Anterior cingulate cortex (tissue), 58 donors: Measurements from ENCODE around the gene GLP2R.

Experiments used
- DNase-seq, 58 donors: peaks; one replicate each; lab custom pipeline; 2025; lab: John Stamatoyannopoulos, UW

The GLP2R gene

DNA sequence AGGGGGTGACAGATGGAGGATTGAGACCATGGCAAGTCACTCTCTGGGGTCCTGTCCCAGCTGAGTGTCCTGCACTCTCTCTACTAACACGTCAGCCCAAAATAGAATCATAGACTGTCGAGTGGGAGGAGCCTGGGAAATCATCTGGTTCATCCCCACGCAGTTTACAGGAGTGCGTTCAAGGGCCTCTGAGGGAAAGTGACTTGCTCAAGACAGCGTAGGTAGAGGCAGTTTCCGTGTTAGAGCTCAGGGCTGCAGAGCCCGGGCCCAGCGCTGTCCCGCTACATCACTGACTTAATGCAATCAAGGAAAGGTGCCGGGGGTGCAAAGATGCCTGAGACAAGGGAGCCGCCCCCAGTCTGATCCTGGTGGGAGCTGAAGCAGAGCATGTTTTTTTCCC lies 14.2 kb upstream of the GLP2R start:
- peak in 1 of 58 donors; percentile 20 for DNase-seq

DNA sequence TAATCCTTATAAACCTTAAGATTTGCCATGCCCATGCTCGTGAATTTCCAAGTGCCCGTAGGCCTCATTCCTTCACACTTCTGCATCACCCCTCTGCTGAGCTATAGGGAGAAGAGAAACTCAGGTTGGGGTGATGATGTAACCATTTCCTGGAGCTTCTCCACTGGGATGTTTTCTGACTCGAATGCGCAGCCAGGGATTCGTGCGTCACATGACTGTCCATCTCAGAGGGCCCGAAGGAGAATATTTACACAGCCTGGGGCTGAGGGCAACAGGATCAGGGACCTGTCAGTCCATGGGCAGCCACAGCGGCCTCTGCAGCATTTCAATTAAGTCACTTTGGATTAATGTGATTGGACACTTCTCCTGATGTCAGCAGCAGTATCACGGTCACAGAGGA lies 12.6 kb upstream of the GLP2R start:
- DNase-seq = no peak

DNA sequence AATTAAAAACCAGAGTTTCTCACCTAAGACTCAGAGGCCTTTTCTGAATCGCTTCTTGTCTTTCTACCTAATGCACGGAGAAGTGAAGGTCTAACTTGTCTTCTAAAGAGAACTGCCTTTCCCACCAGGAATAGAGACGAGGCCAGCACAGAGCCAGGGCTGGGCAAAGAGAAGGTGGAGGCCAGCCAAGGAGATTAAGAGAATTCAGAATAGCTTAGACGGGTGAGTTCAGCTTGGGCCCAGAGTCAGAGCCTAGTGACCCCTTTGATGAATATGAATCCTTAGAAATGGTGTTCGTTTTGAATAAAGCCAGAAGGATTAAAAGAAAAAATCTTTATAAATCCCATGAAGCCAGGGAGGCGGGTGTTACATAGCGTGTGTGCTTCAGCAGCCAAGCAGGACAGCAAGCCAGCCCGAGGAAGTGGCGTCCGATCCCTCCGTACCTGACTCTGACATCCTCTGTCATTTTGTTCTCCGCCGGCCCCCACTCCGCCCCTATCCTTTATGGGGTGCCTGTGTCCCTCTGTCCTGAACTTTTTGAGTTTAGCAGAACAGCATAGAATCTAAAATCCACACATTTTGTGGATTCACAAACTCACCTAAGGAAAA lies 11.3 kb upstream of the GLP2R start:
- no peak for DNase-seq

DNA sequence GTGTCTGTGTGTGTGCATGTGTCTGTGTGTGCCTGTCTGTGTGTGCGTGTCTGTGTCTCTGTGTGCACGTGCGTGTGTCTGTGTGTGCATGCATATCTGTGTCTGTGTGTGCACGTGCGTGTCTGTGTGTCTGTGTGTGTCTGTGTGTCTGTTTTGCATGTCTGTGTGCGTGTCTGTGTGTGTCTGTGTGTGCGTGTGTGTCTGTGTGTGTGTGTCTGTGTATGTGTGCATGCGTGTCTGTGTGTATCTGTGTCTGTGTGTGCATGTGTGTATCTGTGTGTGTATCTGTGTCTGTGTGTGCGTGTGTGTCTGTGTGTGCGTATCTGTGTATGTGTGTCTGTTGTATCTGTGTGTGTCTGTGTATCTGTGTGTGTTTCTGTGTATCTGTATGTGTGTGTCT lies 9.3 kb upstream of the GLP2R start:
- no peak for DNase-seq

DNA sequence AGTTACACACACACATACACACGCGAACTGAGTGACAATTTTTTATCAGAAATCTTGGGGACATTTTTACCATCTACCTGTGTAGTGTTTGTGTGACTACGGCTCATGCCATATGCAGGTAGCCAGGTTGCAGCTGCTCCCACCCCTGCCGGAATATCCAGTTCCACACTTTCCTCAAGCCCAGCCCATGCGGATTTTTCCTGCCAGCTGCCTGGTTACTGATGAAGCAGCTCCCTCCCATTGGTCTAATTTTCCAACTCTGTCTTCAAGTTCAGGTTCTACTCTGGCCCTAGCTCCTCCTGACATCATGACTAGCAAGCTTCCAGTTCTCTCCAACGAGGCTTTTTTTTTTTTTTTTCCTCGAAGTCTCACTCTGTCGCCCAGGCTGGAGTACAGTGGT lies 8.6 kb upstream of the GLP2R start:
- peak in 39 of 58 donors; percentile 4 to 75 (median 19) for DNase-seq

DNA sequence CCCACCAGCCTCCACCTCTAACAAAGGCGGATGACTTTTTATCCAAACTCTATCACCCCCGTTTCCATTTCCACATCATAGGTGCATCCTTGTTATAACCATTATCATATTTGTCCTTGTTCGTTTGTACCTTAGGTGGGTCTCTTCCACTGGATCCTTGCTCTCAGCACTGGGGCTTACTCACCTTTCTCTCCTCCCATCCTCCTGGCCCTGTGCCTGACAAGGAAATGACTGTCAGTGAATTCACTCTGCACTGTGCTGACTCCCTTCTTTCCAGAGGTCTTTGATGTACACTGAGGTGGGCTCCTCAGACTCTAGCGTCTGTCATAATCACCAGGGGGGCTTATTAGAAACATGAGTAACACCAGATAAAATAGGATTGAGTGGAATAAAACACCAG lies 7.0 kb upstream of the GLP2R start:
- DNase-seq = no peak

DNA sequence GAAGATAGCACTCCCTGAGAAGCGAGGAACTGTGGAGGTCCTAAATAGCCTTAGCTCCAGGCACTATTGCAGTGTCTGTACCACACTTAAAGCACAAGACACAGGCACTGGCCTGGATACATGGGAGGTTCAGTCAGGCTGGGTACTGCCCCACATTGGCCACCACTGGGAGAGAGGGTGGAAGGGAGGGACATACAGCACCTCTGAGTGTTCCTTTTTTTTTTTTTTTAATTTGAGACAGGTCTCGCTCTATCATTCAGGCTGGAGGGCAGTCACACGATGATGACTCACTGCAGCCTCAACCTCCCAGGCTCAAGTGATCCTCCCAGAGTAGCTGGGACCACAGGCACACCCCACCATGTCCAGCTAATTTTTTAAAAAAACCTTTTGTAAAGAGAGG lies 5.3 kb upstream of the GLP2R start:
- no peak for DNase-seq

DNA sequence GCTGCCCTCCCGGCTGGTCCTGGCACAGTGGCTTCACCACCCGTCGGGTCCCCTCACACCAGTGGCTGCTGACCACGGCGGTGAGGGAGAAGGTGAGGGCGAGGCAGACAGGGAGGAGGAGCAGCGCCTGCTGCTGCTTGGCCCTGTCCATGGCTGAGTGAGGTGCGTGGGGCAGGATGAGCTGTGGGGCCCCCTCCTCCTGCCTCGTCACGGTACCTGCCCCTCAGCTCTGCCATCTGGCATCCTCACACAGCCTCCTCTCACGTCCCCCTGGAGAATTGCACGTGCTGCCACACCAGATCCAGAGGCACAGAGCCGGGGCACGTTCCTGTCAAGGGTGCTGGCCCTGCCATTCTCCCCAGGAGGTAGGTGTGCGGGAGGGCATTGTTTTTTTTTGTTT lies 3.8 kb upstream of the GLP2R start, which contains the start of gene GSG1L2:
GSG1L2 (minus strand) TSS at position 159 of the 400 bp plus-strand sequence; CDS start at position 151, 8 bp downstream.
- DNase-seq = no peak

DNA sequence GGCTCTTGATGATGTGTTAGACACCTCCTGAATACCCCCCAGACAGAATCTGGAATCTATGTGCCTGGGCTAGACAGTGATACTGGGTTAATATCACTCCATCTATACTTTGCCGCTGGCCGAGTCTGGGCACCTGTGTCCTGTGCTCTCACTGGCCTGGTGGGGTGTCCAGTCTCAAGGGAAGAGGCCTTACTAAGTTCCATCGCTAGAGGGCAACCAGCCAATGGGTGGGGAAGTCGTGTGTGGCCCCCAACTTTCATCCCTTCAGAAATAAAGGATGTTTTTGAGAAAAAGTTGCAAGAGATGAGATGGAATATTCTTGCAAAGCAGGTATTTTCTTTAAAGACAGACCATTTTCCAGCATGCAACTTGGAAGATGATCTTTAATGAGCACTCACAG lies 1.6 kb upstream of the GLP2R start:
- DNase-seq = no peak

DNA sequence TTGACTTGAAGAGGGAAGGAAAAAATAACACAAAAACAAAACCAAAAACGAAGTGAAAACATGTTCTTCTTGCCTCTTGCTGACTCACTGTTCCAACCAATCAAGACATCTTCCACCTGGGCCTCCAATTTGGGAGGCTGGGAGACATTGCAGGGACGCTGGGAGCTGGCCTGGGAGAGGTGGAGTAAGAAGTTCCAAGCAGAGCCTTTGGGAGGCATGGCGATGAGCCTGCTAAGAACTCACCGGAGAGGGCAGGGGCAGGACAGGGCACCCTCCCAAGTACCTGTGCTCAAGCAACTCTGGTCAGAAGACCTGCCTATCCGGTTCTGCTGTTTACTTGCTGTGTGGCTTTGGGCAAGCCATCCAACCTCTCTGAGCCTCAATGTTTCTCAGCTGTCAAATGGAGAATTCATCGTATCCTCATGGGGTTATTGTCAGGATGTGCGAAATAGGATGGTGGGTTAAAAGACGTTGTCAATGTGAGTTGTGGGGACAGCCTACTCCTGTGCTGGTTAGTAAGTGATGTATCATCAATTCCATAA lies 856 bp upstream of the GLP2R start:
- no peak for DNase-seq

DNA sequence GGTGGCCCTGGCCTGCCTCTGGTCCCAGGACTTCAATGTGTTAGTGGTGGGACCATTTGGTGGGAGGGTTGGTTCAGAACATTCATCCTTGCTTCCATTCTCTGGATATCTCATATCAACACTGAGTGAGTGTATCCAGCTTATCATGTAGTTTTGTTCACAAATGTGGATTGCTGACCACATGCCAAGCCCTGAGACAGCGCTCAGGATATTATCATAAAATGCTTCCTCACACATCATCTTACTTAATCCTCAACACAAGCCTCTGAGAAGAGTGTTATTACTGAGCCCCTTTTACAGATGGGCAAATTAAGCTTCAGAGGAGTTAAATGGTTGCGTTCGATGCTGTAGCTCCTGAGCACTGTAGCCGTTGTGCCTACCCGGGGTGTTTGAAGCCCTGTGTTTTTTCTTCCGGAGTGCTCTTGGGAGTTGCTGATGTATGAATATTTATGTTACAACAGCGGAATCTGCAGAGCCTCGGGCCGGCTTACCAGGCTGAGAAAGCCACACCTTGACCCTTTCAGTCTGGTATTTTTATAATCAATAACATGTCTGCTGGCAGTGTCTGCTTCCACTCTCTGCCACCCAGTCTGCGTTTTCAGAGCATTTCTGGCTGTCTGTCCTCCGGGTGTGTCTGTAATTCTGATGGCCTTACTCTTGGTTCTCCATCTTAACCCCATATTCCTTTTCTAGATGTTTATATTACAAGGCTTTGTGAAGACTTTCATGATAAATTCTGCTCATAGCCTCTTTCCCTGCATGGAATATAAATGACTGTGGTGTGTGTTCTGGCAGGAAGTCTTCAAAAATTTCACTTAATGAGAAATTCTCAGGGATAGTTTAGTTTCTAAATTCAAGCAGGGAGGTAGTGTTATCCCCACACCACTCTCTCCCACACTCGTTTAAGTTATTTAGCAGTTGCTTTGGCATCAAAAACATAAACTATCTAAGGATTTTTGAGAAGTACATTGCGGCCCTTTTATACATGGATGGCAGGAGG lies 2.9 kb downstream of the GLP2R start:
- DNase-seq = no peak

DNA sequence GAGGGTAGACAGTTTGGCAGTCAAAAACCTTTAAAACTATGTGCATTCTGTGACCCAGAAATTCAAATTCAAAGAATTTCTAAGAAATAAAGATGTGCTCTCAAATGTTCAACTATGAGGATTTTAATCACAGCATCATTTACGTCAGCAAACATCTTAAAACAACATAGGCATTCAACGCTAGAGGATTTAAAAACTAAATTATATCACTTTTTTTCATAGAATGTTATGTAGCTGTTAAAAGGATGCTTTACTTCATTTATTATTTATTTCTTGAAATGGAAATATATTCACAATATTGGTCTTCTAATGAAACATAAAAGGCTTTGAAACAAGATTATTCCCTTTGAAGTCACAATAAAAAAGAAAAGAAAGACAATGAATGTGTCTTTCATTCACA lies 3.6 kb downstream of the GLP2R start:
- DNase-seq = no peak

DNA sequence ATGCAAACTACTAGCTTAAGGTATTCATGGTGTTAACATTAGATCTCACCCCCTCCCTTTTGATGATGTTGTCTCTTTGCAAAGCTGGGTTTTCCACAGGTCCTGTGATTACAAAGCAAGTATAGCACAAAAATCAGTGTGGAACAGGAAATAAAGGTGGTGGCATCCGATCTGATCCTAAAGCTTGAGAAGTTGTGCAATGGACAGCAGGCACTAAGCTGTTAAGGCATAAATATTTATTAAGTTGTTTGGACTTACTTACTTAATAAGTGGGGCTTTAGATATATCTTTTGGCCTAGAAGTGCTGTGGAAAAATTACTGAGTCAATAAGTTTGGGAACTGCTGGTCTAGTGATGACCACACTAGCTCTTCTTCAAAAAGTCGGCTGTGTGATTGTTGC lies 5.0 kb downstream of the GLP2R start:
- no peak for DNase-seq

DNA sequence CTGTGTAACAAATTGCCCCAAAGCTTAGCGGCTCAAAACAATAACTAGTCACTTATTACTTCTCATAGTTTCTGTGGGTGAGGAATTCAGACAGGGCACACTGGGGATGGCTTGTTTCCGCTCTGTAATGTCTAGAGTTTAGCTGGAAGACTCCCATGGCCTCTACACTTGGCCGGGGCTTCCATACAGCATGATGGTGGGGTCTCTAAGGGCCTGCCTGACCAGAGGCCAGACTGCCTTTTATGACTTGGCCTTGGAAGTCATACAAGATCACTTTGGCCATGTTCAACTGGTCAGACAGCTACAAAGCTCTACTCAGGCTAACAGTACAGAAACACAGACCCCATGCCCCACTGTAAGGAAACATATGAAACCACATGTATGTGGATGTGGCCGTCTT lies 8.2 kb downstream of the GLP2R start:
- DNase-seq = no peak

DNA sequence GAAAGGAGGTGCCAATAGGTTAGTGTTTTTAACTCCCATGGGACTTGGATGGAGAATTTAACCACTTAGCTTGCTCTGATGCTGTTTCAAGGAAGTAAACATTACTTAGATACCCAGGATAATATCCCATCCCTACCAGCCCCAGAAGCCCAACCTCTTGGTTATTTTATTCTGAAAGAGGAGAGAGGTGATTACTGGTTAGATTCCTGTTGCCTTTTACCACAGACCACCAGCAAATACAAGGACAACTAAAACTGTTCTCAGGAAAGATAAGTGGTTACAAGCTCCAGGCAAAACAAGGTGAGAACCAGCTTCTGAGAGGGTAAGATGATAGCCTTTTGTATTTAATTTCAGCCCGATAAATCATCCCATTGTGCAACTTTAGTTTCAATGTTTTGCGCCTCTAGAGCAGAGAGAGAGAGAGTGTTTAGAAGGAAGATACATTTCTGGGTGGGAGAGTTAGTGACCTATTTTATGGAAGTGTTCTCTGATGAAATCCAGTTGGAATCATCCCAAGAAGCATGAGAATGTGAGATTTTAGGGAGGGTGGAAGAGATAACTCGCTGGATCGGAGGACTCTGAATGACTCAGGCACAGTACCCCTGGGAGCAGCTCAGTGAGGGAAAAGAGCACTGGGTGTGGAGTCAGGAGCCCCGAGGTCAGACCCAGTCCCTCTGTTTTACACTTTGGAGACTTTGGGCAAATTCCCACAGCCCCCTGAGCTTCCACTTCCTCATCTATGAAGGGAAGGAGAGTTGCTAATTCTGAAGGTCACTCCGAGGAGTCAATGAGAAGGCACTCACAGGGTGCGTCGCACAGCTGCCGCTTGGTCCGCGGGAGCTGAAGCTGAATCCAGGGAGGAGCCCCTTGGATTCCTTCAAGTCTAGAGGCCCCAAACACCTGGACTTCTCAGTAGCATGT lies 12.1 kb downstream of the GLP2R start:
- no peak for DNase-seq

DNA sequence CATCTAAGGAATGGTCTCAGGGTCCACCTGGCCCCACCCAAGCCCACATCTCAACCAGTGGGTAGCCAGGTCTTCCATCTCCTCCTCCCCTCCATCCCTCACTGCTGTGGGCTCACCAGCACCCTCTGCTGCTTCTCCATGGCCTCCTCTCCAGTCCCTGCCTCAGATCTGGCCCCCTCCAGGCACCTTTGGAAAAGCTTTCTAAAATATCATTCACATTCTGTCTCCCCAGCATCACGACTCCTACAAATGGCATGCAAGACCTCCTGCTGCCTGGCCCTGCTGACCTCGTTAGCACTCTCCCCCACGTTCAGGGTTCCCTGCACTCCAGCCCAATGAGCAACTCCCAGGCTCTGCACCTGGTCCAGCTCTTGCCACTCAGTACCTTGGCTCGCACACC lies 13.7 kb downstream of the GLP2R start:
- DNase-seq = no peak

DNA sequence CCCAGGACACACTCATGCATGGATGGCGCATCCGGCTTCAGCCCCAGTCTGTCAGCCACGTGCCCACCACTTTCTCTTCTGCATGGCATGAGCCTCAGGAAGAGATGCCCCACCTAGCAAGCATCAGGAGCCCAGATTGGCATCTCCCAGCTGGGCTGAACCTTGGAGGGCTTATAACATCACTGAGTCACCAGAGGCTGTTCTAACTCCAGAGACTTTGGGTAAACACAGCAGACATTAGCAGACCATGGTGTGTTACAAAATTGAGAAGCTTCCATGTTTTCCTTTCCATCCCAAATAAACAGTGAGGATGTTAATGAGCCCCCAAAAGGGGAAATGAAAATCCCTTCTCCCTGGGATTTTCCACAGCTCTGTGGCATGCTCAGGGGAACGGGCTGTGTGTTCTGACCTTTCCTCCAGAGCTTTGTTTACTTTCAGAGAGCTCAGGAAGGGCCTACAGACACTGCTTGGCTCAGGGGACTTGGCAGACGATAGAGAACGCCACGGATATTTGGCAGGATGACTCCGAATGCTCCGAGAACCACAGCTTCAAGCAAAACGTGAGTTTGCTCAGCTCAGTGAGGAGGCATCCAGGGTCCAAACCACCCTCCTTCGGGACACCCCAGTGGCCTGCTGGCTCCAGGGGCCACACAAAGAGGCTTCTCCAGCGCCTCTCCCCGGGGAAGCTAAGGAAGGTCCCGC lies 16.5 kb downstream of the GLP2R start:
- peak in 31 of 58 donors; percentile 4 to 62 (median 22) for DNase-seq

DNA sequence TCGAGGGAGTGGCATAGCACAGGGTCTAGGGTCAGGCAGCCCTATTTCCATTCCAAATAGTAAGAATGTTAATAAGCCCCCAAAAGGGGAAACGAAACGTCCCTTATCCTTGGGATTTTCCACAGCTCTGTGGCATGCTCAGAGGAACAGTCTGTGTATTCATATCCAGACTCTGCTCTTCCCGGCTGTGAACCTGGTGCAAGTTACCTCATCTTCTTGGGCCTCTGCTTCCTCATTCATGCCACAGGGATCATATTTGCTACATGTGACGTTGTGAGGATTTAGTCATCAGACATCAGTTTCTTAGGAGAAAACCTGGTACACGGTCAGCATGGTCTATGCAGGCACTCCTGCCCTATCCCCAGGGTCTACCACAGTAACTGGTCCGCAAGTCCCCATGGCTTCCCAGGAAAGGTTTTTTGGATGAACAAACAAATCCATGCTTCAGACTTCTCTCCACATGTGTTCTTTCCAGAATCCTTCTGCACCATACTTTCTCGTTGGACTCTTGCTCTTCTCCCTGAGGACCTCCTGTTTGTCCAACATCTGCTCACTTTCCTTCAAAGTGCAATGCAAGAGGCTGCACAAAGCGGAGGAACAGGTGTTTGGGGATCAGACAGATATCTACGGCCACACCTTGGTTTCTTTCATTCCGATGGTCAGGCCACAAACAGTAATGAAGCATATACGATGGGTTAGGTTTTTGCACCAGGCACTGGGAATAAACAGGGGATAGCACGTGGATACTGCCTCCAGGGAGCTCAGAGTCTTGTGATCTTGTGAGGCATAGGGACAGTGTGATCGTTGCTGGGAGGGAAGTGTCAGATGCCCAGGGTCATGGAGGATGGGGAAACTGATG lies 17.7 kb downstream of the GLP2R start:
- no peak for DNase-seq

DNA sequence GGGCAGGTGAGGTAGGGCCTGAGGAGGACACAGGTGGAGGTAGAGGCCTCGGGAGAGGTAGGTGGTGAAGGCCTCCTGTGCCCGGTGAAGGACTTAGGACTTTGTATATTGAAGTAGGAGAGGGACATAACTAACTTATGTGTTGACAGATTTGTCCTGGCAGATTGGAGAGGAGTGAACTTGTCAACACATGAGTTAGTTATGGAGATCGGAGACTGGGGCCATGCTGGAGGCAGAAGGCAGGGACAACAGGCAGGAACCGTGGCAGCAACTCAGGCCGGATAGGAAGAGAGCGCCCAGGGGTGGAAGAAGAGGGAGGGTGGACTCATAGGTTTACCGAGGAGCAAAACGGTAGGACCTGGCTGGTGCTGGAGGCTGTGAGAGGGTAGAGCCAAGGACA lies 18.4 kb downstream of the GLP2R start:
- DNase-seq = no peak
